Fibroblast of peridontal ligament (primary cell): ENCODE measurements around the gene USP10.

ENCODE experiments used
- DNase-seq: peaks from one replicate; pipeline ENCODE4 v3.0.0-alpha.2; 2010; ENCODE audit errors: extremely low read depth

USP10 gene

DNA sequence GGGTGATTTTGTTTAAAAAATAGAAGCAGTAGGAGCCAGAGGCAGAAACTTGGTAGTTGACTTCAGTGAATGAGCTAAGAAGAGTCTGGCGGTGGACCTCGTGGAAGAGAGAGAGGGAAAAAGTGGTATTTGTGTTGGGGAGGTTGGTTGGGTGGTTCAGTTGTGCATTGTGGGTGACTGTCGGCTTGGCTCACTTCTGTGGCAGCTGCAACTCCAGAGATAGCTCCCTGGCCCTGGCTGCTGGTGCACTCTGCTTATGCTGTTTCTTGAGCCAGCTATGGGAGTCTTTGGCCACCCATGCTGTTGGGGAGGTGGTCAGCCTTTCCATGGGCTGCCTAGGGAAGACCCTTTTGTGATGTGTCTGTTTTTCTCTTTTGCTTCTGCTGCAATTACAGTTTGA is 69.6 kb downstream of the USP10 start:
- DNase-seq: no peak

GRCh38 chr16:84773312-84773711 is 73.5 kb downstream of the USP10 start:
- no peak for DNase-seq

DNA sequence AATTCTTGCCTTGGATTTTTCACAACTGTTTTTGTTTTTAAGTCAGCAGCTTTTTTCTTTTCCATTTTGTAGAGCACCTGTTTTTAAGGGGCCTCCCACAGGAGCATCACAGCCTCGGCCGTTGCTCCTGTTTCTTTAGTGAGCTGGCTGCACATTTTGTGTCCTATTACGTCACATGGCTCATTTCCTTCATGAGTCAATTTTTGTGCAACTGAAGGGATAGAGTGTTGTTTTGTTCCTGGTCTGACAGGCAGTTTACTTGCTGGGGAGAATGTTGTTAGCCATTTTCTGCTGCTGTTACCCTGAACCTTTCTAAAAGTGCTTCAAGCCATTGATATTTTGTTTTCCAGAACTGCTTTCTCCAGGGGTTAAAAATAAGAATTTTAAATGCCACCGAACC is 75.0 kb downstream of the USP10 start:
- DNase-seq: peak; percentile 95

DNA sequence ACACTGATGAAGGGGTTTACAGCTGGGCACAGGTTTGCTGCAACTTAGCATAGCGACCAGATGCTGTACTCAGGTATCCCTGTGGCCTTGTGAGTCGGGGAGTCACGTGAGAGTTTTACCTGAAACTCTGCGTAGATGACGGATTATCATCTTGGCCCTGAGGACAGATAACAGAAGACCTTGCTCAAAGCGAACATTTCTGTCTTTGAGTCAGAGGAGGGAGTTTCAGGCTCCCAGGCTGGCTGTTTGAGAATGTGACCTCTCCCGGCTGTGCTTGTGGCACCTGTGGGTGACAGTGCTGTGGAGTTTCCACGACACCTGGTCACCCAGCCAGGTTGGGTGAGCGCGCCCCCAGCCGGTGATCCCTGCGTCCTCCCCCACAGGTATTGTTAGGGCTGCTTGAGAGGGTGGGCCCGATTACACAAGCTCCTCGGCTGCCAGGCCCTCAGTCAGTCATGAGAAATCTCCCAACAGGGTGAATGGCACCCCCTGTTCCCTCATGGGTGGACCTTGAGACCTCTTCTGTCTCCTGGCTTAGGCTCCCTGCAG is 75.5 kb downstream of the USP10 start:
- DNase-seq: no peak

DNA sequence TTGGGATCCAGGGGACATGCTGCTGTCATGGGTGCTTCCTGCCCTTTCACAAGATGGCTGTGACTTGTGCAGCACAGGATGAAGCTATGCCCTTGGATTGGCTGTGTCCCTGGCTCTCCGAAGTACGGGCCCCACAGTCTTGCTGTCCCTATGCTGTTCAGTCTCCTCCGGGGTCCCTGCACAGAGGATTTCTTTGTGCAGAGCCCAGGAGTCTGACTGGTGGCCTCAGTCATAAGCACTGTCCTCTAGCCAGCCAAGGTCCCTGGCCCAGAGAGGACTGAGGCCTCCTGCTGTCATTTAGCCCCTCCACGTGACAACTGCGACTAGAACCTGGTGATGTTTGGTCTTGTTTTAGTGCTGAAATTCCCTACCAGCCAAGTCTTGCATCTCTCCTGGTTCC is 77.6 kb downstream of the USP10 start:
- DNase-seq: no peak

GRCh38 chr16:84778720-84779119 is 78.9 kb downstream of the USP10 start:
- DNase-seq: no peak

DNA sequence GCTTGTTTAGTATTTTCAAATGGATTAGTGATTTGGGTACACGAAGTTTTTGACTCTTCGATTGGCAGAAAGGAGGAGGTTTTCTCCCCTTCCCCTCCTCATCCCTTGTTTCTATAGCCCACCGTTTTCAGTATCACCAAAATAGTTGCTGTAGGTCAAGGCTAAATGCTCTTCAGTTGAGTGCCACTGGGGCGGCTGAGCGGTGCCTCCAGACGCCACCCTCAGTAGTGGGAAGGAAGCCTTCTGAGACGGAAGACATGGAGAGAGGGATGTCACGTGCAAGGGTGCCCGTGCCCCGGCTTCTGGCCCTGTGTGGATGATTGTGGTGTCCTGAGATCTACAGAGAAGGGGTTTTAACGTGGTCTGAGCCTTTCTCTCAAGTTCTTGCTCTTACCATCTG is 80.3 kb downstream of the USP10 start:
- no peak for DNase-seq

DNA sequence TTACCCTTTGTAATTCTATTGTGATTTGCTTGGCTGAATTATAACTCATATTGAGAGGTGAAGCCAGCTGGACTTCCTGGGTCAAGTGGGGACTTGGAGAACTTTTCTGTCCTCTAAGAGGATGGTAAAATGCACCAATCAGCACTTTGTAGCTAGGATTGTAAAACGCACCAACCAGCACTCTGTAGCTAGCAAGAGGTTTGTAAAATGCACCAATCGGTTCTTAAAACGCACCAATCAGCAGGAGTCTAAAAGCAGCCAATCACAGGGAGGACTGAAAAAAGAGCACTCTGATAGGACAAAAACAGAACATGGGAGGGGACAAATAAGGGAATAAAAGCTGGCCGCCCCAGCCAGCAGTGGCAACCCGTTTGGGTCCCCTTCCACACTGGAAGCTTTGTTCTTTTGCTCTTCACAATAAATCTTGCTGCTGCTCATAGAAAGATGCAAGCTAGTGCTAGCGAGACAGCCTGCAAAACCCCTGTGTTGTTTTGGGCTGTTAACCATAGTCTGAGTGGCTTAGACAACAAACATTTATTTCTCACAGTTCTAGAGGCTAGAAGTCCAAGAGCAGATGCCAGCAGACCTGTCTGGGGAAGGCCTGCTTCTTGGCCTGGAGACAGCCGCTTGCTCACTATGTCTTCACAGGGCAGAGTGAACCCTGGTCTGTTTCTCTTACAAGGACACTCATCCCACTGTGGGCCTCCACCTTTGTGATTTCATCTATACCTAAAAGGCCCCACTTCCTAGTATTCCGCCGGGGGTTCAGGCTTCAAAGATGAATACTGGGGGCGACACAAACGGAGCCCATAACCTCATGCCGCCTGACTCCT is 81.0 kb downstream of the USP10 start:
- no peak for DNase-seq

DNA sequence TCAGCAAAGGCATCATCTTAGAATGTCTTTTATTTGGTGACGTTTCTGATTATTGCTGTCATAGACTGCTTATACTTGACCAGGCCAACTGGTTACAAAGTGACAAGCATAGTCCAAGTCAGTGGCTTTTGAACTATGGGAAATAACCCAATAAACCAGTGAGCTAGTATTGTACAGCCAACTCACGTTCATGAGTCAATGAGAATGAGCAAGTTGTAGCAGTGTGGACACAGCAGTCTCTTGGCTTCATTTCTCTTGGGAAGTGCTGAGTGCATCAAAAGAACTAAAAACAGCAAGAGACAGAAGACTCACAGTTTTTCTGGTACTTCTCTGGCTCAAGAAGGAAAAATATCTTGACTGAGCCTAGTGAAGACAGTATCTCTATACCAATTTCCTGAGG is 83.0 kb downstream of the USP10 start:
- no peak for DNase-seq

DNA sequence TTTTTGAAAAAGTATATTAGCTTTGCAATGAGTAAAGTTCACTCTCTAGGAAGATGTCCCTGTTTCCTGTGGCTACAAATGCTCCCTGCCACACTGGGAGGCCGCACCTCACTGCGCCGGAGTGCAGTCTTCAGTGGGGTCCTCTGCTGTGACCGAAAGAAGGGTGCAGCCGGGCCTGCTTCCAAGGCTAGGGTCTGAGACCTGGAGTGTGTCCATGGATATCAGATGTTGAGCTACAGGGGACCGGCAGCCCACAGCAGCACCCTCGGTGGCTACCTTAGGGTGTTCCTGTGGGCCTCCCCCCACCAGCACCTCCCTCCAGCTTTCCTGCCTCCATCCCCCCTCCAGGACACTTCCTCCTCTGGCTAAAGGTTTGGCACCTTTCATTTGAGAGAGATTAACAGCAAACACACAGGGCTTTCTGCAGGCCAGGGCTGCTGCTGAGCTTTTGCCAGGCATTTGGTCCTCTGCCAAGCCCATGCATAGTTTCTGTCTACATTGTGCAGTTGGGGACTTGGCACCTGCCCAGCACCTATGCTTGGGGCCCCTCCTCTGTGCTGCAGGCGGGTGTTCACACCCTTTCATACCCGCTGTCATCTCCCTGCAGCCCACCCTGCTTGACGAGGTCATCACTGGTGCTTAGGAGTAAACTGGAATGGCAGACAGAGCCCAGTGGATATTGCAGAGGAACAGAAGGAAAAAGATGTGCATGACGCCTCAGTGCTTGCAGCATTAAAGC is 86.2 kb downstream of the USP10 start:
- DNase-seq: peak; percentile 65

DNA sequence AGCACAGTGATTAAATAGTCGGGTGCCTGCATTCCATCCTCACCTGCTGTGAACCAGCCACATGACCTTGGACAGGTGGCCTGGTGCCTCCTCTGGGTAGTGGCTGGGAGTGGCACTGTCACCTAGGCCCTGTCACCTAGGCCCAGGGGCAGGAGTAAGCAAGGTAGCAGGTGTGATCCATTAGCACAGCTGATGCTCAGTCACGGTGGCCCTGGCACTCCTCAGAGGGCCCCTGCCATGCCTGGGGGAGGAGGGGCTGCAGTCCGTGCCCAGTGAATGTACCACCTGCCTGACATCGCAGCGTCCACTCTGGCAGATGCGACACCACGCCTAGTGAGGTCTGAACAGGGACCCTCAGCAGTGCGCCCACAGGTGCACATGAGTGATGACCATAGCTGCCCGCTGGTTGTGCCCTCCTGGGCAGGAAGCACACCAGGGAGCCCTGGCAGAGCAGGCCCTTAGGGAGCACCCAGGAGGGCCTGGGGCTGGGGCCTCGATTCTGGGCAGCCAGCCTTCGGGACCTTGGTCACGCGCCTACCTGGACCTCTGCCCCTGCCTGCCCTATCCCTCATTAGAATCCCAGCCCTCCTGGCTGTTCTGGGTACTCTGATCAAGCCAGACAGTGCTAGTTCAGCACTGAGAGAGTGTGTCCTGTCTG is 86.9 kb downstream of the USP10 start:
- DNase-seq: no peak

- DNase-seq: no peak
These were observed 87.4 kb downstream of the USP10 start for GRCh38 chr16:84787263-84787622.

- peak; percentile 82 for DNase-seq
These were observed 89.2 kb downstream of the USP10 start for GRCh38 chr16:84788920-84789391.

DNA sequence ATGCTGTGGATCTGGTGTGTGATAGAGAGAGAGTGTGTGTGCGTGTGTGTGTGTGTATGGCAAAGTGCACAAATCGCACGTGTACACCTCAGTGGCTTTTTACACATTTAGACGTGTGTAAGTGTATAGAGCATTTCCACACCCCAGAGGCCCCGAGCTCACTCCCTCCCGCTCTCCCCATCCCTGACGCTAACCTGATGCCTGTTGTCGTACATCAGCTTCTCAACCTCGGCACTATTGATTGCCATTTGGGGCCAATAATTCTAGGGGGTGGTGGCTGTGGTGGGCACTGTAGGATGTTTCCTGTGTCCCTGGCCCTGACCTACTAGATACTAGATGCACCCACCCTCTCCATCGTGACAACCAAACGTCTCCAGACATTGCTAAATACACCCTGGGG is 89.6 kb downstream of the USP10 start:
- no peak for DNase-seq

GRCh38 chr16:84790301-84790700 is 90.5 kb downstream of the USP10 start:
- no peak for DNase-seq

GRCh38 chr16:84791088-84791487 is 91.3 kb downstream of the USP10 start:
- DNase-seq: peak; percentile 98

DNA sequence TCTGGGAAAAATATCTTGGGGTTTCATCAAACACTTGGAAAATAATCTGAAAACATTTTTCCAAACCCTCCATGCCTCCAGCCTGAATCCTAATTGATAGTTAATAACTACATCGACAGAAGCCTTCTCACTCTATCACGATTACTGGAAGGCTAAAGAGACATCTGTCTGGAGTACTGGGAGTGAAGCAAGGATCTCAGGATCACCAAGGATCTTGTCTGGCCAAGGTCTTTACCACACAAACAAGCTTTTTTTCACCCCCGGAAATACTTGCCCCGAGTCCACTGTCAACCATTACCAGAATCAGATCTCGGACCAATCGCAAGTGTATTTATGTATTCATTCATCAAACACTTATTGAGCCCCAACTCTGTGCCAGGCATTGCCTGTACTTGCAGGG is 91.7 kb downstream of the USP10 start:
- DNase-seq: no peak

GRCh38 chr16:84794186-84794585 is 94.4 kb downstream of the USP10 start:
- peak; percentile 27 for DNase-seq

DNA sequence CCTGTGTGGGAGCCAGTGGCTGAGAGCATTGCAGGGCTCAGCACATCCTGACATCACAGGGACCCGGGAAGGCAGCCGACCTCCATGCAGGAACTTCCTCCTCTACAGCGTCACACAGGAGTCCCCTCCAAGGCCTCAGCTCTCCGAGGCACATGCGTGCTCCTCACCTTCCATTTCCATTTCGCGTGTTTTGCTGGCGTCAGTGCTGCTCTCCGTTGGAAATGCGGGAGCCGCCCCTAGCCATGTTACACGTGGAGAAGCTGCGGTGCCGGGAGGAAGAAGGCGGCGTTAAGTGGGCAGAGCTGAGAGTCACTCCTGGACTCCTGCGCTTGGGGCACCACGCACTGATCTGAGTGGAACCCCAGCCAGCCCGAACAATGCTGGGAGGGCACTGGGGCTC is 94.8 kb downstream of the USP10 start:
- DNase-seq: no peak

- DNase-seq: peak; percentile 97
These were observed 95.7 kb downstream of the USP10 start for GRCh38 chr16:84795329-84796053.

- DNase-seq: no peak
These were observed 100.6 kb downstream of the USP10 start for GRCh38 chr16:84800158-84800978.
